DLD1 (cell line): ENCODE results near the gene AP1S1.

Experiments
- in situ Hi-C: cut with HindIII; loops from 2 replicates; pipeline ENCODE4 v1.10.0; 2017; ENCODE audit warnings: low sequenced_read_pairs

AP1S1 gene

DNA sequence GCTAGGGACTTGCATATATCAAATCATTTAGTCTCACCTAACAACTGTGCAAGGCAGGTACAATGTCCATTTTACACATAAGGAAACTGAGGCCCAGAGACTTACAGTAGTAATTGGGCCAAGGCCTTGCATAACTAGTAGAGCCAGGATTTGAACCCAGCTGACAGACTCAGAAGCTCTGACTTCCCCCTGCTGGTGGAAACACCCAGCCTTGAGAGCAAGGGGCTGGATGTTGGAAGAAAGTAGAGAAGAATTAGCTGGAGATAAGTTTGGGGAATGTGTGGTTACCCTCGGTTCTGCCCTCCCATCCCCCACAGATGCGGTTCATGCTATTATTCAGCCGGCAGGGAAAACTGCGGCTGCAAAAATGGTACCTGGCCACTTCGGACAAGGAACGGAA lies 2.0 kb downstream of the AP1S1 start:
- in situ Hi-C loops: no loop called here

DNA sequence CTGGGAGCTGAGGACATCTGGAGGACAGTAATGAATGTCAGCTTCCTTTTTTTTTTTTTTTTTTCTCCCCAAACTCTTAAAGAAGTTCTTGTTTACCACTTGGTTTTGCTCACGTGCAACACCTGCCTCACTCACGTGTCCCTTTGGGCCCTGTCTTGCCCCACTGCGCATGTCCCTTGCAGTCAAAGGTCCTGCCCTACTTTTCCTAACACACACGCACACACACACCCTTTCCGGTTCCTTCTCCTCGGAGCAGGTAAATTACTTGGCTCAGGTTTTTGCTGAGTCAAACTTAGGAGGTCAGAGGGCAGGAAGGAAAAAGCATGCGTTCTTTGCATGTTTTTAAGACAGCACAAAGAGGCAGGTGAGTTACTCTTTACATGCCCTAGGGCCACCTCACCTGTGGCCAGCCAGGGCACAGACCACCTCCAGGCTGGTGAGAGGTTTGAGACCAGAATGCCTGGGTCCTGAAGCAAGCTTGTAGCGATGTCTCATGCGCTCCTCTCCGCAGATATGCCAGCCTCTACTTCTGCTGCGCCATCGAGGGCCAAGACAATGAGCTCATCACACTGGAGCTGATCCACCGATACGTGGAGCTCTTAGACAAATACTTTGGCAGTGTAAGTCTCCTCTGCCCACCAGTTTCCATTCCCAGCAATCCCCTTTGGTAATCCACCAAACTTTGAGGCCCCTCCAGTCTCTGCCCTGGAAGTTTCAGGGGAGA lies 2.8 kb downstream of the AP1S1 start:
- in situ Hi-C loops: no loop called here

GRCh38 chr7:101159696-101160674 lies 5.7 kb downstream of the AP1S1 start:
- in situ Hi-C loops: no loop called here

DNA sequence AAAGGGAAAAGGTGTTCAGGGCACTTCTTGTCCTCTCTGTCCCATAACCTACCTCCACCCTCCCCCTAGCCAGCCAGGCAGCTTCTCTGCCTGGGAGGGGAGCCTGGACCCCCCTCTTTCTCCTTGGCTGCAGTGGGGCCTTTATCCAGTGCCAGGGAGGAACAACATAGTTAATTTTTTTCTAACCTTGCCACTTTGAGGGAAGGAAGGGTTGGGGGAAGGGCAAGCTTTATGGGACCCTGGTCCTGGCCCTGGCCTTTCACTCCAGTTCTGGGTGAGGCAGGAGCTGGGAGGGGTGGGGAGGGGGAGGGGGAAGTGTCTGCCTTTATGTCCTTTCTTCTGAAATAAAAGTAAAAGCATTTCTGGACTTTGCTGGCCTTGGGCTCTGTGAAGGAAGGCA lies 6.6 kb downstream of the AP1S1 start:
- in situ Hi-C loops: no loop called here

- in situ Hi-C loops: no loop called here
These were observed 7.6 kb downstream of the AP1S1 start for GRCh38 chr7:101161692-101162471.

DNA sequence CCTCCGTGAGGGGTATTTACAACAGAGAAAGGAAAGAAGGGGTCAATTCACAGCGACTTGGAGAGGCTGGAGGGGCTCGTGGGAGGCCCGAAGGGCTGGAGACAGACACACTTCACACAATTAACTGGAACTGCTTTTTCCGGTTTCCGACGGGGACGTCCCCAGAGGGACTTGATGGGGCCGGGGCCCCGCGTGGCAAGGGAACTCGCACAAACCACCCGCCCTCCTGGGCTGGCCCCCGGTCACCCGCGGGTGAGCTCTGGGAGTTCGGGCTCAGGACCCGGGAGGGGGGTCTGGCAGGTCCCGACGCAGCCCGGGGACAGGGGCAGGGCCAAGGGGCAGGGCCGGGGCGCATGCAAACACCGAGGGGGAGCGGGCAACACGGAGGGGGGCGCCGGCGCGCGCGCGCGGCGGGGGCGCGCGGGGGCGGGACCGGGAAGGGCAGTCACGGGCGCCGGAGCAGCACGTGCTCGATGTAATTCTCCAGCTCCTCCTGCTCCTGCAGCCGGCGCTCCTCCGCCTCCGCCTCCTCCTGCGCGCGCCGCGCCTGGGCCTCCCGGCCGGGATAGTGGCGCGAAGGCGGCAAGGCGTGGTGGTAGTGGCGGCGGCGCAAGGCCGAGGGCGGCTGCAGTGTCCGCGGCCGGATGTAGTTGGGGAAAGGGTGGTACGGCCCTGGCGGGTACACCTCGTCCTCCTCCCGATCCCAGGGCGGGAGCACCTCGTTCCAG lies 8.4 kb downstream of the AP1S1 start:
- in situ Hi-C loops: no loop called here

DNA sequence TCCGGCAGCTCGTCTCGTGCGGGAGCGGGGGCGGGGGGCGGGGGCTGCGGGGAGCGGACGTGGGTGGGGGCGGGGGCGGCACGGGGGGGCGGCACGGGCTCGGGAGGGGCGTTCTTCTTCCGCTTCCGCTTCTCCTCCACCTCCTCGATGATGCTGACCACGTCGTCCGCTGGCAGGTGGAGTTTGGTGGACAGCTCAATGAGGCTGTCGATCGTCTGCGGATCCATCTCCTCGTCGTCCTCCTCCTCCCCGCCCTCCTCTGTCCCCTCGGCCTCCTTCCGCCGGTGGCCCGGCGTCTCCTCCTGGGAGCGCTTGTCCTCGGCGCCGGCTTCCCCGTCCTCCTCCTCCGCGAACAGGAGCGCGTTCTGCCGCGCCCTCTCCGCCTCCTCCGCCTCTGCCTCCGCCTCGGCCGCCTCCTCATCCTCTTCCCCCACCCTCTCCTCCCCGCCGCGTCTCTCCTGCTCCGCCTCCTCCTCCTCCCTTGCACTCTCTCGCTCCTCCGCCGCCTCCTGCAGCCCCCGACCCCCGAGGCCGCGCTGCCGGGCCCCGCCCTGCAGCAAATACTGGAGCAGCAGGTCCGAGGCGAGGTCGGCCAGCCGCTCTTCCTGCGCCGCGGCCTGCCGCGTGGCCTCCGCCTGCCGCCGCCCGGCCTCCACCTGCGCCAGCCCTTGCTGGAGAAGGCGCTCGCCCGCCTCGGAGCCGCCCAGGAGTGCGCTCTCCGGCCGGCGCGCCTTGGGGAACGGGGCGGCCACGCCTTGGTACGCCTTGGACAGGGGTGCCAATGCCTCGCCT lies 9.2 kb downstream of the AP1S1 start:
- in situ Hi-C loops: no loop called here

DNA sequence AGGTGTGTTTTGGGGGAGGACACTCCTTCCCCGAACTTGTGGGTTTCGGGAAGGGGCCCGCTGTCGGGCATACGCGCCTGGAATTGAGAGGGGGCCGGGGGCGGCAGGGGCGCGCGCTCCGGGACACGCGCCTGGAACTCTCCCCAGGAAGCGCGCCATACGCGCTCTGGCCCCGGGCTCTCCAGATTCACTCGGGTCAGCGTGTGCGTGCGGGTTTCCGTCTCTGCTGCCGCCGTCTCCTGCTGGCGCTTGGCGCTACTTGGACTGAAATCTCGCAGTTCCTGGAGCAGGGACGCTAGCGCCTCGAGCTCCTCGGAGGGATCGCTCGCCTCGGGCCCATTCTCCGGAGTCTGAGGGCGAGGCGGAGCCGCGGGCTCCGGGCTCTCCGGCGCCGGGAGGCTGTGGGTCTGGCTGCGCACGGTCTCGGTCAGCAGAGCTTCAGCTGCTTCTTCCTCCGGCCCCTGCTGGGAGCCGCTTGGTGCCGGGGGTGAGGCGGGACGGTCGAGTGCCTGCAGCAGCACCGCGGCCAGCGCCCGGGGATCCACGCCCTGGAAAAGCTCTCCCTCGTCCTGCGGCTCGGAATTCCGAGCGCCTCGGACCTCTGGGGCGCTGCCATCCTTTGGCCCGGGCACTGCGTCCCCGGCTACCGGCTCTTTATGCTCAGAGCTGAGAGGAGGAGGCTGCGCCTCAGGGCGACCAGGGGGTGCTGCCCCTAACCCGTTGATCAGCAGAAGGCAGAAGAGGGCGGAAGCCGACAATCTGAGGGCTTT lies 10.0 kb downstream of the AP1S1 start:
- in situ Hi-C loops: no loop called here

DNA sequence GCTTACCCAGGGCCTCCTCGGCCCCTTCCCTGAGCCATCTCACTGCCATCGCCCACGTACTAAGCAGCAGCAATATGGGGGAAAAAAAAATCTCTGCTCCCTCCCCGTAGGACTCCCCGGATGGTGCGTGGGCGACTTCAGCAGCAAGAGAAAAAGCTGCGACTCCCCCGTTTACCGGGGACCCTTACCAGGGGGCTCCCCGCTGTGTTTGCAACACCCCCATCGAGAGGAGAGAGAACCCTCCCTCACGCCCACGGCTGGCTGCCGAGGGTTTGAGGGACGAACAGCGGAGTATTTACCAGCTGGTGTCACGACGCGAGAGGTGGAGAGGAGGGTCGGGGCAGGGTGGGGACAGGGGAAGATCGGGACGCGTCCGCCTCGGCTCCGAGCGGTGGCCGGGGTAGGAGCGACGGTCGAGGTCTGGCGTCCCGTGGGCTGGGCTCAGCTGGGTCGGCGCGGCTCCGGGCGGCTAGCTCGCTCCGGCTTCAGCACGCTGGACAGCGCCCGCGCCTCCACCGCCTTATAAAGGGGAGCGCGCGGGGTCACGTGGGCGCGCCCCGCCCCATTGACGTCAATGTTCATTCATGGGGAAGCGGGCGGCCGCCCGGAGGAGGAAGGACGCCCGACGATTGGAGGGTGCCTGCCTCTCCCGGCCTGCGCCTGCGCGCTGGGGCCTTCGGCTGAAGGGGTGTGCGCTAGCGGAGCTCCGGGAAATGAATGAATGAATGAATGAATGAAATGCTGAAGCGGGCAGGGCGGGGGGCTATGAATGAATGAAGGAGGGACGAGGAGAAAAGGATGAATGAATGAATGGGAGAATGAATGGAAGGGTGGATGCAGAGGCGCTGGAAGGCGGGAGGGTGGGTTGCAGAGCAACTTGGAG lies 11.0 kb downstream of the AP1S1 start, which contains the start of gene VGF:
Gene VGF, minus strand, starts transcription at position 495 of the 883 bp plus-strand sequence. CDS start 726 bp downstream, outside the sequence.
- in situ Hi-C loops: no loop called here

DNA sequence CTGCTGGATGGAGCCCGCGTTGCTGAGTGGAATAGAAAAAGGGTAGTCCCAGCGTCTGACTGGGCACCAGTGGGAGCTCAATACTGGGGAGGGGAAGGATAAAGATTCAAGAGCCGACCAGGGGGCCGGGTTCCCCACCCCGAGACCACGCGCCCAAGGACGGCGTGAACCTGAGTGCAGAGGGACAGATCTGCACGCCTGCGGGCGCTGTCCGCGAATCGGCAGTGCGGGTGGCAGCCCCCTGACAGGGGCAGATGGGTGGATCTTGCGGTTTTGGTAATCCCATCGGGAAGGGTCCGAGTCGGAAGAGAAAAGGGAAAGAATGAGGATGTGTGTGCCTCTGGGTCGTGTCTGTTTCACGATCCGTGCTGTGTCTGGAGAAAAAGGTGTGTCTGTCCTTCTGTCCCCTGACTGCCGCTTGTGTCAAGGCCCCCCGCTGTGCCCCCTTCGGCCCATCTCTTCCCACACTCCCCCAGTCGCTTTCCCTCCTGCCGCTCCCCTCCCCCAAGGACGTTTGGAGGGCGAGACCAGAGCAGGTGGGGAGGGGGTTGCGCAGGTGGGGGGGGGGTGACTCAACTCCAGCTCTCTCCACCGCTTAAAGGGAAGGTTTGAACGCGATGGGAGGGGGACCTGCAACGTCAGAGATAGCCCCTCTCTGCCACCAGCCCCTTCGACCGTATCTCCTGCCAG lies 11.8 kb downstream of the AP1S1 start:
- in situ Hi-C loops: no loop called here

DNA sequence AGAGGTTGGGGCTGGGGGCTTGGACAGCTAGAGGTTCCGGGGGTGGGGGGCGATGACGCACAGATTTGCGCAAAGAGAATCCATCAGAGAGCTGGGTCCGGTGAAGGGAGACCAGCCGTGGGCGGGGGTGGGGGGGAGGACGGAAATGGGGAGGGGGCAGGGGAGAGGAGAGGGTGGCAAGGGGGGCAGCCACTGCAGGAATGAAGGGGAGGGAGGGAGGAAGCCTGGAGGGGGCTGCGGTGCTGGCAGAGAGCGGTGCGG lies 12.3 kb downstream of the AP1S1 start:
- in situ Hi-C loops: no loop called here

DNA sequence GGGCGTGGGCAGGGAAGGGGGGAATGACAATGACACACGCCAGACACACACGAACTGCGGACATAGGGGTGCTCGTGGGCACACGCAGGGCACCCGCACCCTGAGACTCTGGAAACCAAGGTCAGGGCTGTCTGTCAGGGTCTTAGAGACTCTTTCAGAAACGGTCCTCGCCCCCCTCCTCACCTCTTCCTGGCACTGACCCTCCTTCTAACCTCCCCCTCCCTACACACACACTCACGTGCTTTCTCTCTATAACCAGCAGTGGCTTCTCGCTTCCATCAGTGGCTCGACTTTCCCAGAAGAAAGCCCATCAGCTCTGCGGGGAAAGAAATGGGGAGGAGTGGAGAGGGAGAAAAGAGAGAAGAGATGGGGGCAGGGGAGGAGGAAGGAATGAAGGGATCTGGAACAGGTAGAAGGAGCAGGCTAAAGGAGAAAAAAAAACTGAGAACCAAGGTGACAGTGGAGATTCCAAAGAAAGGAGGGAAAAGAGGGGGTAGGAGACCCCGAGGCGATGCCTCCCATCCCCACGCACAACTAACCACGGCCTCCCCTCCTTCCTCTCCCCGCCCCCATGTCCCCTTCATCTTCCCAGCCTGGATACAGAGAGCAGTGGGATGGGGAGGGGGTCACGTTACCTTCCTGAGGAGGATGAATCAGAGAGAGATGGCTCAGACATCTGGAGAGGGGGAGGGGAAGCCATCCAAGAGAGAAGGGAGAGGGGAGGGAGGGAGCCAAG lies 12.8 kb downstream of the AP1S1 start:
- in situ Hi-C loops: no loop called here

DNA sequence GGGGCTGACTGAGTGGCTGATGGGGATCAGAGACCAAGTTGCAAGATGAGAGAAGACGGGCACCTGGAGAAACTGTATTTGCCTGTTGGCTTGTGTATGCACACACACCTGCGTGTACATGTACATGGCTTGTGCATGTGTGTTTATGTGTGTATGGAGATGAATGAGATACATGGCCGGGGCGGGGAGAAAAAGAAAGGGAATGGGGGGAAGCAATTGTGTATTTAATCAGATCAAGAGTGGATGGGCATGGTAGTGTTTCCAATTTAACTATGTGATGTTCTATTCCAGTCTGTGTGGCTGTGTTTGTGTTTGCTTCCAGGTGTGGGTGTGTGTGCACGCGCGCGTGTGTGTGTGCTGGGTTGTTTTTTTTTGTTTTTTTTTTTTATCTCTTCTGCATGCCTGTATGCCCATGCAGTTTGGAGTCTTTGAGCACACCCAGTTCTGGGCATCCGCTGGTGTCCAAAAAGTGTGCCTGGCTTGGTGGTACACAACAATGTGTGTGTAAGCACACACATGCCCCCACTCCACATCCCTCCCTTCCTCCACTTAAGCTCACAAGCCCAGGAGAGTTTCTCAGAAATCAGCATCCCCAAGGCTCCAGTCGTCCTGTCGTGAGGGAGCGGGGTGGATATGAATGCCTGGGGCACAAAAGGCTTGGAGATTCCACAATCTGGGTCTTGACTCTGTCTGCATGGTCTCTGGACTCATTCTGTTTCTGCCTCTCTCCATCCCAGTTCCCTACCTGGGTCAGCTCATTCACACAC lies 13.6 kb downstream of the AP1S1 start:
- in situ Hi-C loops: no loop called here

GRCh38 chr7:101168412-101169049 lies 14.3 kb downstream of the AP1S1 start:
- in situ Hi-C loops: no loop called here

GRCh38 chr7:101169110-101169837 lies 15.0 kb downstream of the AP1S1 start:
- in situ Hi-C loops: no loop called here
